AG08396 (cell line): ENCODE data around the gene SIGLEC9.

Source experiments
- DNase-seq: peaks from one replicate; pipeline ENCODE4 v3.0.0; 2012; ENCODE audit warnings: low spot score, mixed read lengths

SIGLEC9 gene

DNA sequence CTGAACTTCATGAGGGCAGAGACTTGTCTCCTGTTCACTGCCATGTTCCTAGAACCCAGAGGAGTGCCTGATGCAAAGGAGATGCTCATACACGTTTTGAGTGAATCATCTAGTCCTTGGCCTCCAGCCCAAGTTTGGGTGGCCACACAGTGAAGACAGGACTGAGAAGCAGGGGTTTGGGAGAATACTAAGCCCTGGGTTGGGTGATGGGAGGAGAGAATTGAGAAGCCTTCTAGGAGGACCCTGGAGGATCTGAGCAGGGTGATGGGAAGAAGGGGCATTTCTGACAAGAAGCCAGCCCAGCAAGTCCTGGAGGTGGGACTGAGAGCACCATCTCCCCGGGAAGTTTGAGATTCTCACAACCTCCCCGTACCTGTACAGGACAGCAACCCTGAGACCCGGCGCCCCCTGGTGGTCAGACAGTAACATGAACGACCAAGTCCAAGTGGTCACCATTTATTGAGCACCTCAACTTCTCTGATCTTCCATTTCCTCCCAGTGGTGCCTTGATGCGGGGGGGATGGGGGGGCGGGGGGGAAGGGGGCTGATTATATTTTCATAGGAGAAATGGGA is 27.5 kb upstream of the SIGLEC9 start:
- peak; percentile 76 for DNase-seq

DNA sequence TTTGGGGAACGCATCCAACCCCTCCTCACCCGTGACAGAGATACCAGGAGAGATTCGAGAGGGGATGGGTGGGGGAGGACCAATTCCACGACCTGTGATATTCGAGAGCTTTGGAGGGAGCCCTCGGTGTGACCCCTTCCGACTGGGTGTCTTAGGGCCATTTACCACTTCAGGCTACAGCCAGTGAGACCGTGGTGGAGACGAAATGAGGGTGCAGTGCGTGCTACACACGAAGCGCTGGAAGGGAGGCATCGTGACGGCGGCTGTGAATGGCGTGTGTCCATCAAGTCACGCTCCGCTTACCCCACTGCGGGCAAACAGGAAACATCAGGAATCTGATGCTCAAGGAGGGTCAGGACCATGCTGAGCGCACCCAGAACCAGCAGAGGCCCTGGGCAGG is 26.9 kb upstream of the SIGLEC9 start:
- DNase-seq: no peak

DNA sequence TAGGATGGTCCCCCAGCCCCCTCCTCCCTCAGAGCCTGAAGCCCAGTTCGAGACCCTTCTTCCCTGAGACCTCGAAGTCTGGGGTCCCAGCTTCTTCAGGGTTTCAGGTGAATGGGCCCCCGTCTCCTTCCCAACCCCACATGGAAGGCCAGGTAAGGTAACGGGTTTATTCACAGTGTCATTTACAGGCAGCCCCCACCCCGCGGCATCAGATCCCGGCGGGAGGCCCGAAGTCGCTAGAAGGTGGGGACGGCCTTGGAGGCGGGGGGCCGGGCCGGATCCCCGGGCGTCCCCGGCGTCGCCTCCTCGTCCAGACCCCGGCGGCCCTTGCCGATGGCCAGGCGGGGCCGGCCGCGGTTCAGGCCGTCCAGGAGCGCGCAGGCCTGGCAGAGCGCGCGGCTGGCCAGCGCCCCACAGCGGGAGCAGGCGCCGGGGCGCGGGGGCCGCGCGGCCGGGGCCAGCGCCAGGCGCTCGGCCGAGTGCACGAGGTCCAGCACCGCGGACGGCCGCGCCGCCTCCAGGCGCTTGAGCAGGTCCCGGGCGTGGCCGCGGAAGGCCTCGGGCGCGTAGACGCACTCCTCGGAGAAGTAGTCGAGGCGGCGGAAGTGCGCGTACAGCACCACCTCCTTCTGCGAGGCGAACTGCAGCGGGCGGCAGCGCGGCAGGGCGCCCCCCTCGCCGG is 26.2 kb upstream of the SIGLEC9 start:
- DNase-seq: no peak

DNA sequence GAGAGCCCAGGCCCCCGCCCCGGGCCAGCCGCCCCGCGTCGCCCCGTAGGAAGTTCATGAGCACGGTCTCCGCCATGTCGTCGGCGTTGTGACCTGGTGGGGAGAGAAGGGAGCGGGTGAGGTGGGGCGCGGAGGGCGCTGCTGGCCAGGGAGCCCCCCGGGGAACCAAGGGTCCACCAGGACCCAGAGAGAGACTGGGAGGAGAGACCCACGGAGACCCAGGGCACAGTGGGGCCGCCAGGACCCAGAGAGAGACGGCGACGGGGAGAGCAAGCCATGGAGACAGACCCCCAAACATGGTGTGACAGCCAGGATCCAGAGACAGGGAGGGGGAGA is 25.7 kb upstream of the SIGLEC9 start:
- no peak for DNase-seq

DNA sequence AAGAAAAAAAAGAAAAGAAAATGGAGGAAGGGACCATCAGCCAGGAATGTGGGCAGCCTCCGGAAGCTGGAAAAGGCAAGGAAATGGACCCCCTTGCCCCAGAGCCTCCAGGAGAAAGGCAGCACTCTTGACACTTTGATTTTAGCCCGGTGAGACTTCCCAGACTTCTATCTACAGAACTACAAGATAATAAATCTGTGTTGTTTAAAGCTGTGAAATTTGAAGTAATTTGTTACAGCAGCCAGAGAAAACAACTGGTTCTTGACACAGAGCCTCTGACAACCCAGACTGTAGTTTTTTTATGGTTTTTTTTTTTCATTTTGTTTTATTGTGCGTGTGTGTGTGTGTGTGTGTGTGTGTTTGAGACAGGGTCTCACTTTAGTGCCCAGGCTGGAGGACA is 24.1 kb upstream of the SIGLEC9 start:
- DNase-seq: no peak

DNA sequence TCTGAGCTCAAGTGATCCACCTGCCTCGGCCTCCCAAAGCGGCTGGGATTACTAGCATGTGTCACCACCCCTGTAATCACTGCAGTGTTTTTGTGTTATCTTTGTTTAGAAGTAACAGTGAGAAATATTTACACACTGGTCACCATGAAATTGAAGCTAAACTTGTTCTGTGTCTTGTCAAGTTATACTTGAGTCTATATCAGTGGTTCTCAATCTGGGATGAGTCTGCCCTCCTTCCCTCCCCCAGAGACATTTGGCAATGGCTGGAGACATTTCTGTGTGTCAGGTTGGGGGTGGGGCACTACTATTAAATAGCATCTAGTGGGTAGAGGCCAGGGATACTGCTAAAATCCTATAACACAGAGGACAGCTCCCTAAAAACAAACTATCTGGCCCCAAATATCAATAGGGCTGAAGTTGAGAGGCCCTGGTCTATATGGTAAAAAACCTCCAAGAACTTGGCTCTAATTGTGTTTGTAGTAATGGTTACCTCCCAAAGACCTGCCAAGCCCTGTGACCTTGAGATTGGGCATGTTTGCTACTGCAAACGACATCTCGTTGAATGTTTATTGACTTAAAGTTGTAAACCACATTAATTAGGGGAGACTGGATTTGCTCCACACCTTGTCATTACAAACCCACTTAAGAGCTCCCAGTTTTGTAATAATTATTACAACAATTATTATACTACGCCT is 23.4 kb upstream of the SIGLEC9 start:
- no peak for DNase-seq

DNA sequence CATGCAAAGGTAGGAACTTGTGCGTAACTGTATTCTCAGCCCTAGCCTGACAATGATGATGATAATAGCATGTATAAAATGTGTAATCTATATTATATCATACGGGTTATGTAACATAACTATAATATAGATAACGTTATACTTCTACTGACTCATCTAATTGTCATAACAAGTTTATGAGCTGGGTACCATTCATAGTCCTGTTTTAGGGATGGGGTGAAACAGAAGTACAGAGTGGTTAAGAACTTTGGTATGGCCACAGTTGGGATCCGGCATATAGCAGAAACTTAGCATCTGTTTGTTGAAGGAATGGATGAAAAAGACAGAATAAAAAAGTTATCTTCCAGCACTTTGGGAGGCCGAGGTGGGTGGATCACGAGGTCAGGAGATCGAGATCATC is 21.7 kb upstream of the SIGLEC9 start:
- DNase-seq: no peak

DNA sequence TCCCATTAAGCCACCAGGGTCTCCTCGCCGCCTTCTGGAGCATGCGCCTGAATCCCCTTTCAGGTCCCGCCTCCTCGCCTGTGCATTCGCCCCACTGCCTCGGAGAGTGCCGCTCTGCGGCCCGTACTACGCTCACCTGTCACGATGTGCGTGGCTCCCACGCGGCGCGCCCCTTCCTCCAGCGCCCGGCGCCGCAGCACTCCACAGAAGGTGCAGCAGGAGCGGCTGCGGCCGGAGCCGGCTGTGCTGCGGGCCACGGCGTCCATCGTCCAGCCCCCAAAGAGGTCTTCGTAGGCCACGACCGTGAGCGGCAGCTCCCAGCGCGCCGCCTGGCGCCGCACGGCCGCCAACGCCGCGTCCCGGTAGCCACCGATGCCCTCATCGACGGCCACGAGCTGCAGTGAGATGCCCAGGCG is 20.8 kb upstream of the SIGLEC9 start:
- no peak for DNase-seq

DNA sequence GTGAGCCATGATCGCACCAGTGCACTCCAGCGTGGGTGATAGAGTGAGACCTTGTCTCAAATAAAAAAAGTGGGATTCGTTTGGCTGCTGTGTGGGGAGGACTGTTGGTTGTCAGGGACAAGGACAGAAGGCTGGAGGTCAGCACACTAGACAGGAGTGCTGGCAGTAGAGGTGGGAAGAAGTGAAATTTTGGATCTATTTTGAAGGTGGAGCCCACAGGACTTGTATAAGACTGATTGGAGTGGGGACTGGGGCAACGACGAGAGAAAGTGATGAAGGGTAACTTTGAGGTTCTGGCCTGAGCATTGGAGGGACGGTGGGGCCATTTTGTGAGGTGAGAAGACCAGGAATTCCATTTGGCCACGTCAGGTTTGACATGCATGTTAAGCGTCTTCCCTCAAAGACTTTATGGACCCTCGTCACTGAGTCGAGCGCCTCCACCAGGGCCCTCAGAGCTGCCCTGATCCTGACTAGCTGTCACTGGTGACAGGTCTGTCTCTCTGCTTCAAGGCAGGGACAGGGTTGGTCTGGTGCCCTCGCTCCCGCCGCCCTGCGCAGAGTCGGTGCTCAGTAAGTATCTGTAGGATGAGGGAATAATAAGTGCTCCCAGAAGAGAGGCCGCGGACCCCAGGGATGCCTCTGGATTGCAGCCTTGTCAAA is 17.2 kb upstream of the SIGLEC9 start:
- DNase-seq: peak; percentile 39

DNA sequence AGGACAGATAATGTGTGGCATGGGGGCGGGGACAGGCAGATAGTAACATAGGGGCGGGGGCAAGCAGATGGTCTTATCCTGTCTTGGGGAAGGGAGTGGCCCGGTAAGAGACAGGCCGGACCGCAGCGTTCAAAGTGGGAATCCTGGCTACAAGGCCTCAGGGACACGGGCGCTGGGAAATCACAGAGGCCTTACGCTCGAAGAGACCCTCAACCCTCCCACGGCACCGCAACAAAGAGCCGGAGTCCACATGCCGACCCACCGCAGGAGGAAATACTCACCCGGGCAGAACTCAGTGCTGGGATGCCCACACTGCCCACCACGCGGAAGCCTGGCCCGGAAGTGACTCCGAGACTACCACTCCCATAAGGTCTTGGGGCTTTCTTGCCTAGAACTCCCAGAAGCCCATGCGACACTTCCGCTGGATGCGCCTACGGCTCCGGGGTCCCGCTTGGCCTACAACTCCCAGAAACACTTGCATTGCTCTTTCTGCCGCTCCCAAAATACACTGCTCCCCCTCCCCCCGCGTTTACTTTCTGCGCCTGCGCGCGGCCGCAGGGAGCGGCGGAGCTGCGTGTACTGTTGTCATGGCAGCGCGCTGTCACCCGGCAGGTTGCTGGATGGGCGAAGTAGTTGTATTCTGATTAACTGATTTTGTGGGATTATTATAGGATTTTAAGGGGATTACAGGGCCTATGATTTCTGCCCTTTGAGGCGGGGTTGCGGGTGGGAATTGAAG is 16.5 kb upstream of the SIGLEC9 start, which contains the start of gene CTU1:
TSS of gene CTU1 (minus strand) at position 344 of the 739 bp plus-strand sequence. CDS start 3,840 bp downstream, outside the sequence.
- peak; percentile 97 for DNase-seq

DNA sequence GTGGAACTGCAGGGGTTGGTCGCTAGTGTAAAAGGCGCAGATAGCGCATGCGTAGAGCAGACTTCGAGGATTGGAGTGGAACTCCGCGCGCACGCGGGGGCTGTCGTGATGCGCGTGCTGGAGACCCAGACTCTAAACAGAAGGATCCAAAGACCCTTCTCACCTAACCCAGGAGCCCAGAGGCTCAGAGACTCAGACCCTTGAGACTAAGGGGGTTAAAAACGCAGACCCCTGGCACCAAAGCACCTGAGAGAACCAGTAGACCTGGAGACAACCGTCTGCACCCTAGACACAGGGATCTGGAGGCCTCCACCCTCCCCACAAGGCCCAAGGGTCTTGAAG is 15.9 kb upstream of the SIGLEC9 start:
- DNase-seq: no peak

DNA sequence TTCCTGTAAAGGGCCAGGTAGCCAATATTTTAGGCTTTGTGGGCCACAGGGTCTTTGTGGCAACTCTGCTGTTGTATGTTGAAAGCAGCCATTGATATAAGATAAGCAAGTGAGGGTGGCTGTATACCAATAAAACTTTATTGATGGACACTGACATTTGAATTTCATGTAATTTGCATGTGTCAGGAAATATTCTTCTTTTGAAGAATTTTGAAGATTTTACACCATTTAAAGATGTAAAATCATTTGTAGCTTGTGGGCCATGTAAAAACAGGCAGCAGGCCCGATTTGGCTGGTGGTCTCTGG is 14.1 kb upstream of the SIGLEC9 start:
- no peak for DNase-seq

DNA sequence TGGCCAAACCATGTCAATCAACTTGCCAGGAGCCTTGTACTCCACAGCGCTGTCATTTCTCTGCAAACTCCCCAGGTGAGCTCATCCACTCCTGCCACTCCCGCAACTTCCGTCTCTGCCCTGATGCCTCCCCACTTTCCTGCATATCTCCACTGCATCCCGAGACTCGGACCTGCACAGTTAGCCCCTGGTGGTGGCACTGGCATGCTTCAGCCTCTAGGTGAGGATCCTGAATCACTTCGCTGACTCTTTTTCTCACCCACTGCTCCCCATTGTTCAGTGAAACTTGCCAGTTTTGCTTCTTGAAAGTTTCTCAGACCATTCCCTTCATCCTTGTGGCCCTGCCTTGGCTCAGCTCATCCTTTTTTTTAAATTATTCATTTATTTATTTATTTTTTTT is 13.1 kb upstream of the SIGLEC9 start:
- no peak for DNase-seq

DNA sequence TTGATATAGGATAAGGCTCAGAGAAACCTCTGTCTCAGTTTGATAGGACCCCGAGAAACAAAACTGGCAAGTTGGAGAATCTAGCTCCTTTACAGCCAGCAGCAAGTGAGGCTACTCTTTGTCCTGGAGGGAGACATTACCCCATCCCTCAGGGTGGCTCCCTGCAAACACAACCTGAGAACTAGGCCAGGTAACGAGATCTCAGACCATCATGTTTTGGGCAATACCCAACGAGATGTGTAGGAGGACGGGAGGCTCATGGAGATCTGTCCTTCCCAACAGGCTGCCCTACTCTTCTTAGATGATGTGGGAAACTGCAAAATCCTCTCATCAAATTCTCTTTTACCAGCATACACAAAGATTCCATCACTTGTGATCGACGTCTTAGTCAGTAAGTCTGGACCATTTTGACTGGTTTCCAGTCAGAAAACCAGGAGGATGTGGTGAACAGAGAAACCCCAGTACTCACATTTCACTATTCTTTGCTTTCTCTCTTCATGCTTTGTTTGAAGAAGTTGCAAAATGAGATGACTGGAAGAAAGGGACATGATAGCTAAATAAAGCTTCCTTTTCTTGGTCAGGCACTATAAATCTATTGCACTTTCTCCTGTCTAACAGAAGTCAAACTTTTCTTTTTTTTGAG is 10.5 kb upstream of the SIGLEC9 start:
- no peak for DNase-seq

DNA sequence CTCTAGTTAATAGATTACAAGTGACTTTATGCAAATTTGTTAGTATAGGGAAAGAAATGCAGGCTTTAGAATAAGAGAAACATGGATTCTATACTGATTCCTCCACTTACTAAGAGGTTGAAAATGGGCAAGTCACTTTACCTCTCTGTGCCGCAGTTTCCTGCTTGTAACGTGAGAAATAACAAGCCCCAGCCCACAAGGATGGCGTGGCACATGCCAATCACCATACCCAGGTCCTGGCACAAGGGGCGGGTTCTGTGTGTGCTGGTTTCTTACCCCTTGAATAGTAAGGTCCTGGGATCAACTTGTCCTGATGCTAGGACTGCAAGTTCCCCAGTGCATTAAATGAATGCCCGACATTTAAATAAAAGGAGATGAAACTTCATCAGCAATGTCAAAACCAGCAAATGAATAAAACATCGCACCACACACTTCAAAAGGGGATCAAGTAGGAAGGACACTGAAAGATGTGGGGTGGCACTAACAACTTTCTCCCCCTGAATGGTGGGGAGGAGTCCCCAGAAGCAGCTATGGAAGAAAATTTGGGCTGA is 7.9 kb upstream of the SIGLEC9 start:
- no peak for DNase-seq

DNA sequence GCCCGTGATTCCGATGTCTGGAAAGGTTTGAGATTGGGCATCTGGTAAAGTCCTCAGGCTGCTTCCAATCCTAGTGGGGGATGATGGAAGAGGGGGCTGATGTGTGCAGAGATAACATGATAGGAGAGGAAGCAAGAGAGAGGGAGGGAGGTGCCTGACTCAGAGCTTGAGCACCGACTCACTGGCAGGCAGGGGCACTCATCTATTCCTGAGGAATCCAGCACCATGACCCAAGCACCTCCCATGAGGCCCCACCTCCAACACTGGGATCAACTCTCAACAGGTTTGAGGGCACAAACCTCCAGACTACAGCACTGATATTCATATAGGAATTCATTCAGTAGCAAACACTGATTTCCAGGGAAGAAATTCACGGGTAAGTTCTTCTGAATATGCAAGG is 5.6 kb upstream of the SIGLEC9 start:
- DNase-seq: no peak

DNA sequence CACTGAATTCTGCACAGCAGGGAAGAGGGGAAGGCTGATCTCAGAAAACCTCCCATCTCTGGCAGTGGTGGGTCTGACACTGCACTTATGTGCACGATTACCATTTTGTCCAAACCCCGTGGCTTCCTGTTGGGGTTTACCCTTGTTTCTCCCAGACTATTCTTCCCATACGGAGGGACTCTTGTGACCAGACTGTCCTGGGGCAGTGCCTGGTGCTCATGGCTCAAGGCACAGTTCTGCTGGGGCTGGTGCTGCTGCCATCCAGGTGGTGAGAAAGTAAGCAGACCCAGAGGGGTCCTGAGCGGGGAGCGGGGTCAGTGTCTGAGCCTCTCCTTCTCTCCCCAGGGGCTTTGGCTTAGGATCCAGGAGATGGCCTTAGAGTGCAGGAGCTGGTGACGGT is 5.1 kb upstream of the SIGLEC9 start:
- no peak for DNase-seq

DNA sequence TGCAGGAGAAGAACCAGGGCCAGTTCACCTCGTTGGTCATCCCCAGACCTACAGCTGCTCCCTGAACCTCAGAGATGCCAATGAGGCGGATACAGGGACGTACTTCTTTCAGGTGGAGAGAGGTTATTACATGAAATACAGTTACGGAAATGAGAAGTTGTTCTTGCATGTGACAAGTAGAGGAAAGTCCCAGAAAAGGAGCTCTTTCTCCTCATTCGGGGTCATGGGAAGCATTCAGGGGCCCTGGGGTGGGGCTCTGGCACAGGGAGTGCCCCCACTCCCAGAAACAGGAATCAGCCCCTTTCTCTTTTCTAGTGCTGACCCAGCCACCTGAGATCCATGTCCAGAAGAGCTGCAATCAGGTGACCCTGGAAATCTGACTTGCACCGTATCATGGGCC is 4.5 kb upstream of the SIGLEC9 start:
- DNase-seq: no peak

DNA sequence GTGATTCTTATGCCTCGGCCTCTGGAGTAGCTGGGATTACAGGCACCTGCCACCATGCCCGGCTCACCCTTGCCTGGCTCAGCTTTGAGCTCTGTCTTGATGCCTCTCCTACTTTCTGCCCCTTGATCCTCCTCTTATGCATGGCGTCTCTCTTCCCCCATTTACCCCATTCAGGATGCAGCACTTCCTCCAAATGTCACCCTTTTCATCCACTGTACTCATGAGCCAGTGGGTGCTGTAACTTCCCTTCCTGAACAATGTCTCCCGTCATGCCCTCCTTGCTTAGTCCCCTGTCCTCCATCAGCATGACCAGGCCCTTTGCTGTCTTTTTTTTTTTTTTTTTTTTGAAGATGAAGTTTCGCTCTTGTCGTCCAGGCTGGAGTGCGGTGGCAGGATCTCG is 3.4 kb upstream of the SIGLEC9 start:
- DNase-seq: no peak

DNA sequence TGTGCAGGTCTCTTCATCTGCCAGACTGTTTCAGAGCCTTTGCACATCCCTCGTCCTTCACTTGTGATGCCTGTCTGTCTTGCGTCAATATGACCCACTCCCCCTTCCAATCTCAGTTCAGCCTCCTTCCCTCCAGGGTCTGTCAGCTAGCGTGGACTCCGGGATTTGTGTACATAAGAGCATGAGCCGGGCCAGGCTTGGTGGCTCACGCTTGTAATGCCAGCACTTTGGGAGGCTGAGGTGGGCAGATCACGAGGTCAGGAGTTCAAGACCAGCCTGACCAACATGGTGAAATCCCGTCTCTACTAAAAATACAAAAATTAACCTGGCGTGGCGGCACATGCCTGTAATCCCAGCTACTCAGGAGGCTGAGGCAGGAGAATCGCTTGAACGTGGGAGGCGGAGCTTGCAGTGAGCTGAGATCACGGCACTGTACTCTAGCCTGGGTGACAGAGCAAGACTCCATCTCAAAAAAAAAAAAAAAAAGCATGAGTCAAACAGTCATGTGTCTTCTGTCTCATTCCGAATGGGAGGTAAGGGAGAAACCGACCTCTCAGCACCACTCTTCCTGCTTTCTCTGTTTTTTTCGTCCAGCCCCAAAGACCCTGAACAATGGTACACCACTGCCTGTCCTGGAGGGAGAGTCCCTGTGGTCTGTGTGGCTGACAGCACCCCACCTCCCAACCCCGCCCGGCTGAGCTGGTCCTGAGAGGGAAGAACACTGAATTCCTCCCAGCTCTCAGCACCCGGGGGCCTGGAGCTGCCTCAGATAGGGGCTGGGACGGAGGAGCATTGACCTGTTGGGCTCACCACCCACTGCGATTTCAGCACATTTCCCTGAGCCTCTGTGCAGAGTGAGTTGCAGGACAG is 2.4 kb upstream of the SIGLEC9 start:
- DNase-seq: no peak

DNA sequence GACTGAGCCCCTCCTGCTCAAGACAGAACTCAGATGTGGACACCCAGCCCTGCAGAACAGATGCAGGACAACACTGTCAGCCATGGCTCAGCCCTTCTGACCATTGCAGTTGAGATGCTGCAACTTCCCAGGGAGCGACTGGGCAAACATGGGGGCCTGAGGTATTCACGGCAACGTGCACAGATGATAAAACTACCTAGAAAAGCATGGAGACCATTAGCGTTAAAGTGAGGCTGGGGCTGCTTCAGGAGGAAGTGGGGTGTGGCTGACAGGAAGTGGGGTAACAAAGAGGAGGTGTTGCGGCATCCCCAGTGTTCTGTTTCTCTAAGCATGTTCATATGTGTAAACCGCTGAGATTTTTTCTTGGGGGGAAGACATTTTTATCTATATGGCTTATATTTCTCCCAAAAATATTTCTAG is 1.3 kb upstream of the SIGLEC9 start:
- no peak for DNase-seq
